Psoas muscle (tissue), 8 donors: ENCODE measurements around the gene CNDP1. TPM values are rescaled to one million over a fixed set of nuclear protein-coding genes. Genes with fewer than 3 reads are reported as not detected.

ENCODE experiments used
- ATAC-seq, 4 donors: fragments of 200-7000 bp; cut with Tn5 transposase; one replicate each; pipeline ENCODE4 v1.9.1; 2020; ENCODE audit warnings: moderate library complexity in 3 of 4, mild to moderate bottlenecking in 2 of 4
- DNase-seq, 2 donors: peaks; one replicate each; pipeline ENCODE4 v3.0.0-alpha.2; 2020
- H3K27ac ChIP-seq: fragments of 200-600 bp; one replicate; pipeline ENCODE4 v1.8.0; 2022
- H3K27me3 ChIP-seq, 3 donors: fragments of 200-600 bp in 1 of 3; one replicate each; pipeline versions ENCODE4 v1.6.1 to v1.8.0; 2013 to 2022; ENCODE audit warnings: low read length in 2 of 3, mild to moderate bottlenecking in 2 of 3, moderate library complexity in 1 of 3; ENCODE audit not compliant: insufficient read depth in 3 of 3
- H3K36me3 ChIP-seq, 2 donors: fragments of 200-600 bp in 1 of 2; one replicate each; pipeline versions ENCODE4 v1.6.1 to v1.8.0; 2013 to 2022; ENCODE audit warnings: low read depth in 1 of 2, mild to moderate bottlenecking in 1 of 2, moderate library complexity in 1 of 2; ENCODE audit not compliant: insufficient read depth in 1 of 2
- H3K4me1 ChIP-seq: fragments of 200-600 bp; one replicate; pipeline ENCODE4 v1.8.0; 2022
- H3K4me3 ChIP-seq: fragments of 200-600 bp; one replicate; pipeline ENCODE4 v1.8.0; 2022; ENCODE audit warnings: mild to moderate bottlenecking
- H3K9me3 ChIP-seq: fragments of 200-600 bp; one replicate; pipeline ENCODE4 v1.8.0; 2022
- CTCF ChIP-seq: fragments of 200-600 bp; IDR thresholded peaks from one replicate; pipeline ENCODE4 v1.8.0; 2022; ENCODE audit warnings: antibody characterized with exemption
- WGBS, 3 donors: extraction: QIAGEN DNeasy Blood & Tissue Kit; methylation state at CpG; one replicate each; pipeline versions ENCODE4 v1.1.6 to v1.1.7; 2013; 5-methylcytosine and 5-hydroxymethylcytosine counted together
- intact Hi-C, 2 donors: fragments of 100-400 bp; cut with DNase I; formaldehyde crosslinking; loops; one replicate each; pipeline versions ENCODE4 v1.11.0 to v1.14.2; 2022
- polyA plus RNA-seq, 3 donors: library from polyadenylated mRNA; stranded (reverse); fragments of 200-250 nt; gene quantifications; one replicate each; pipeline ENCODE4 v1.2.3, GENCODE V29; 2013
- total RNA-seq, 4 donors: library from RNA; stranded (reverse); fragmentation: NEBNext Ultra II Directional in 2 of 4; extraction: Animal tissue kit (Norgen Biotek cat#: 25700) in 2 of 4; gene quantifications; one replicate each; pipeline versions ENCODE4 v1.2.1 to v1.2.4, GENCODE V29; 2021 to 2023
- donor health status: healthy with polysubstance abuse.
- donor health status: DM: no; HTN: no; CAD: no; lungs with moderate emphysema.
- donor health status: Bipolar disorder and iron deficiency.
- donor health status: healthy.
- donor health status: DM: yes; HTN: yes; CAD: no.
- donor health status: DM: no; HTN: no; CAD: no.
- donor health status: DM: no; HTN: no; CAD: no.
- donor health status: DM: yes; HTN: yes; CAD: no.

The CNDP1 gene
- total and polyA plus RNA-seq, 7 donors = 0.04 TPM; not detected in 6

- Histone ChIP-seq H3K9me3 (no peaks in the 10 kb centered on the region), H3K27me3 (no peaks in the 10 kb centered on the region), H3K36me3 (no peaks in the 10 kb centered on the region), H3K27ac (no peak overlapping the region), H3K4me3 (no peak overlapping the region), H3K4me1 (no peaks in the 10 kb centered on the region)
- DNase-seq (no peak), ATAC-seq (no peak)
- intact Hi-C loops = loop anchor here in 1 of 2 donors (10.0 kb wide), 1 partner anchor 59 kb away; no protein-coding TSS in a partner anchor
- TF ChIP-seq CTCF = no peak
- 86 to 92% (median 89%) methylated on average over 12 of the region's 12 CpGs for WGBS, 3 donors
These were observed 634 bp upstream of the CNDP1 start for GRCh38 chr18:74533666-74534065.

- no peak overlapping the region for H3K27ac ChIP-seq
- intact Hi-C loops = loop anchor here in 1 of 2 donors (10.0 kb wide), 1 partner anchor 60 kb away; no protein-coding TSS in a partner anchor
- H3K9me3 ChIP-seq = no peaks in the 10 kb centered on the region
- no peaks in the 10 kb centered on the region for H3K27me3 ChIP-seq
- H3K4me1 ChIP-seq = no peaks in the 10 kb centered on the region
- no peaks in the 10 kb centered on the region for H3K36me3 ChIP-seq
- no peak for DNase-seq
- ATAC-seq = no peak
- H3K4me3 ChIP-seq = no peak overlapping the region
- TF ChIP-seq CTCF = no peak
- WGBS, 3 donors = 88 to 89% (median 89%) methylated on average over 9 of the region's 9 CpGs
These were observed 815 bp downstream of the CNDP1 start for GRCh38 chr18:74534981-74535649.

GRCh38 chr18:74539289-74539688, 5.0 kb downstream of the CNDP1 start:
- H3K4me1 ChIP-seq = no peaks in the 10 kb centered on the region
- H3K9me3 ChIP-seq = no peaks in the 10 kb centered on the region
- H3K4me3 ChIP-seq = no peak overlapping the region
- no peak overlapping the region for H3K27ac ChIP-seq
- DNase-seq (no peak), ATAC-seq (no peak)
- no peaks in the 10 kb centered on the region for H3K36me3 ChIP-seq
- intact Hi-C loops = loop anchor here in 1 of 2 donors (10.0 kb wide), 1 partner anchor 64 kb away; no protein-coding TSS in a partner anchor
- WGBS, 3 donors = 77 to 84% (median 78%) methylated on average over 11 of the region's 11 CpGs
- no peak for TF ChIP-seq CTCF
- peaks cover 0 to 4% (median 0%) of the 10 kb centered on the region in 3 donors for H3K27me3 ChIP-seq

GRCh38 chr18:74540652-74541421, 6.5 kb downstream of the CNDP1 start:
- WGBS, 3 donors = 49 to 54% (median 53%) methylated on average over 20 of the region's 20 CpGs
- DNase-seq = no peak
- Histone ChIP-seq H3K4me3 (no peak overlapping the region), H3K9me3 (no peaks in the 10 kb centered on the region), H3K27ac (no peak overlapping the region), H3K4me1 (no peaks in the 10 kb centered on the region), H3K36me3 (no peaks in the 10 kb centered on the region), H3K27me3 (peaks cover 0 to 4% (median 0%) of the 10 kb centered on the region in 3 donors)
- TF ChIP-seq CTCF = no peak
- ATAC-seq = no peak
- intact Hi-C loops = loop anchor here in 1 of 2 donors (10.0 kb wide), 1 partner anchor 196 kb away; no protein-coding TSS in a partner anchor
